DMS 273 (cell line): ENCODE measurements around the gene ELOVL6.
"Not testable (repeated sequence)": the region's sequence is repeated elsewhere in the genome, so short reads cannot be mapped to it uniquely, and the experiment has no call there.

ENCODE experiments used
- DNase-seq: peaks from one replicate; lab custom pipeline; 2025; ENCODE audit not compliant: unreplicated experiment; lab: John Stamatoyannopoulos, UW

The ELOVL6 gene

GRCh38 chr4:110198435-110199416, at the start of gene ELOVL6:
Gene ELOVL6 (minus strand): TSS chr4:110198615. CDS start chr4:110198335, 280 bp downstream.
- DNase-seq: peak; percentile 73

- DNase-seq: no peak
Measured at GRCh38 chr4:110248100-110248499, 49.7 kb upstream of the ELOVL6 start.

- no peak for DNase-seq
Measured at GRCh38 chr4:110247591-110247990, 49.2 kb upstream of the ELOVL6 start.

GRCh38 chr4:110245577-110245976, 47.2 kb upstream of the ELOVL6 start:
- no peak for DNase-seq

- no peak for DNase-seq
Measured at GRCh38 chr4:110236324-110236723, 37.9 kb upstream of the ELOVL6 start.

GRCh38 chr4:110233581-110233980, 35.2 kb upstream of the ELOVL6 start:
- DNase-seq: not testable (repeated sequence)

GRCh38 chr4:110231869-110232268, 33.5 kb upstream of the ELOVL6 start:
- DNase-seq: no peak

- DNase-seq: no peak
Measured at GRCh38 chr4:110229266-110229665, 30.9 kb upstream of the ELOVL6 start.

- no peak for DNase-seq
Measured at GRCh38 chr4:110224812-110225211, 26.4 kb upstream of the ELOVL6 start.

- DNase-seq: no peak
Measured at GRCh38 chr4:110224142-110224541, 25.7 kb upstream of the ELOVL6 start.

GRCh38 chr4:110218935-110219334, 20.5 kb upstream of the ELOVL6 start:
- not testable (repeated sequence) for DNase-seq

GRCh38 chr4:110217181-110217580, 18.8 kb upstream of the ELOVL6 start:
- DNase-seq: not testable (repeated sequence)

GRCh38 chr4:110216129-110216528, 17.7 kb upstream of the ELOVL6 start:
- DNase-seq: no peak

GRCh38 chr4:110211770-110212061, 13.3 kb upstream of the ELOVL6 start:
- no peak for DNase-seq

- DNase-seq: peak; percentile 55
Measured at GRCh38 chr4:110211007-110211769, 12.8 kb upstream of the ELOVL6 start.

- DNase-seq: no peak
Measured at GRCh38 chr4:110208419-110208818, 10.0 kb upstream of the ELOVL6 start.

GRCh38 chr4:110207233-110207632, 8.8 kb upstream of the ELOVL6 start:
- no peak for DNase-seq

- DNase-seq: no peak
Measured at GRCh38 chr4:110202024-110202423, 3.6 kb upstream of the ELOVL6 start.

GRCh38 chr4:110201502-110201901, 3.1 kb upstream of the ELOVL6 start:
- DNase-seq: no peak

GRCh38 chr4:110200689-110201088, 2.3 kb upstream of the ELOVL6 start:
- no peak for DNase-seq

- DNase-seq: peak; percentile 45
Measured at GRCh38 chr4:110198049-110198434, 373 bp downstream of the ELOVL6 start.

GRCh38 chr4:110197529-110198042, 829 bp downstream of the ELOVL6 start:
- peak; percentile 61 for DNase-seq
